G401 (cell line): ENCODE data around the gene KRTAP3-2. TPM values are rescaled to one million over a fixed set of nuclear protein-coding genes. Genes with fewer than 3 reads are reported as not detected.

ENCODE experiments used
- DNase-seq: peaks from one replicate; pipeline ENCODE4 v3.0.0-alpha.2; 2015; ENCODE audit warnings: low spot score
- in situ Hi-C: cut with HindIII; loops from 2 replicates; pipeline ENCODE4 v1.10.0; 2016; ENCODE audit warnings: low sequenced_read_pairs, mixed read lengths
- total RNA-seq: library from RNA; depleted of rRNA; stranded (reverse); fragments of >200 nt; shearing (Covaris generic); gene quantifications from 2 replicates; pipeline ENCODE4 v1.2.3, GENCODE V29; 2014

KRTAP3-2 gene
- total RNA-seq, 1 experiment from 2014 or later: not detected

GRCh38 chr17:41013181-41013580, 13.5 kb upstream of the KRTAP3-2 start:
- no peak for DNase-seq
- in situ Hi-C loops: no loop called here

DNA sequence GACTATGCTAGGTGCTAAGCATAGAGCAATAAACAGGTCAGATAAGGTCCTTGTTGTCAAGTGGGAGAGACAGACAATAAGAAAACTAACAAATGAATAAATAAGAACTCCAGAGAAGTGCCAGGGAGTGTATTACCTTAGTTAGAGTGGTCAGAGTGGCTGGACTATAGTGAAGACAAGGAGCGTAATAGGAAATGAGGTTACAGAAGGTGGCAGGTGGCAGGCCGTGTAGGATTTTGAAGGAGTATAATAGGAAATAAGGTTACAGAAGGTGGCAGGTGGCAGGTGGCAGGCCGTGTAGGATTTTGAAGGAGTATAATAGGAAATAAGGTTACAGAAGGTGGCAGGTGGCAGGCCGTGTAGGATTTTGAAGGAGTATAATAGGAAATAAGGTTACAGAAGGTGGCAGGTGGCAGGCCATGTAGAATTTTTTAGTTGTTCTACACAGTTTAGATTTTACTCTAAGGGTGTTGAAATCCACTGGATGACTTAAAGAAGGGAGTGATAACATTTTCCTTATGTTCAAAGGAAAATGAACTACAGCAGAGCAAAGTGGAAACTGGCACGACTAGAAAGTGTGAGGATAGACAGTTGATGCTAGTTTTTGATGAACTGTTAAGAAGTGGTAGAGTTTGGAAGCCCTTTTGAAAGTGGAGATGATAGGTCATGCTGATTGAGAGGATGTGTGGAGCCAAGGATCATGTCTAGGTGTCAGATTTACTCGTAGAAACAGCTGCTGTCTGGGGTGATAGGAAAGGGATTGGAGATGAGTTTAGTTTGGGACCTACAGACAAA, 12.8 kb upstream of the KRTAP3-2 start:
- in situ Hi-C loops: no loop called here
- DNase-seq: peak; percentile 58

- no peak for DNase-seq
- in situ Hi-C loops: no loop called here
Observed at GRCh38 chr17:41010441-41010840, 10.7 kb upstream of the KRTAP3-2 start.

DNA sequence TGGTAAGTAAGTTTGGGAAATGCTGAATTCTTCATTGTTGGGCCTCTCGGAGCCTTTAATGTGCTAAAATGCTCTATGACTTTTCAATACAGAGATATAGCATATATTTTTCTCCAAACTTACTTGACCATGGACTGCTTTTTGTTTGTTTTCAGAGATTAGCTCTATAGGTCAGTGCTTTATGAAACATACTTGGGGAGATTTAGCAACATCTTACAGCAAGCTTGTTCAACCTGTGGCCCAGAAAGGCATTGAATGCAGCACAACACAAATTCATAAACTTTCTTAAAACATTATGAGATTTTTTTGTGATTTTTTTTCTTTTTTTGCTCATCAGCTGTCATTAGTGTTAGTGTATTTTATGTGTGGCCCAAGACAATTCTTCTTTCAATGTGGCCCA, 10.2 kb upstream of the KRTAP3-2 start:
- DNase-seq: no peak
- in situ Hi-C loops: no loop called here

- in situ Hi-C loops: no loop called here
Observed at GRCh38 chr17:41009301-41009760, 9.6 kb upstream of the KRTAP3-2 start.

DNA sequence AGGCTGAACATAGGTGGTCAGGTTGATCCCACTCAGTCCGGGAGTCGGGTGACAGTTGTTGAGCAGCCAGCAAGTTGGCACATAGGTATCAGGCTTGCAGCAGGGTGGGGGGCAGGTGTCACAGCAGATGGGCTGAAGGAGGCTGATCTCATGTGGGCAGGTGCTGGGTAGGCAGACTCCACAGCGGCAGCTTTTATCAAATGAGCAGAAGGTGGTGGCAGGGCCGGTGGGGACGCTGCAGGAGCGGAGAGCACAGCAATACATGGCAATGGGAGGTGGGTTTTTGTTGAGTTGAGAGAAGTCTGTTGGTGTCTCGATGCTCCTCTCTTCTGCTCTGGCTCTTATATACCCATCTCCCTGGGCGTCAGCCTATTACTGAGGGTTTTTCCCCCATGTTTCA, 9.1 kb upstream of the KRTAP3-2 start, which contains the start of gene KRTAP3-1:
KRTAP3-1 (minus strand) TSS at position 318 of the 400 bp plus-strand sequence; CDS start at position 264, 54 bp downstream.
- peak; percentile 47 for DNase-seq
- in situ Hi-C loops: no loop called here

More at GRCh38 chr17:41009301-41009760, 9.6 kb upstream of the KRTAP3-2 start:
- DNase-seq: no peak

- in situ Hi-C loops: no loop called here
- DNase-seq: no peak
Observed at GRCh38 chr17:41004397-41004796, 4.7 kb upstream of the KRTAP3-2 start.

GRCh38 chr17:41003926-41004325, 4.2 kb upstream of the KRTAP3-2 start:
- in situ Hi-C loops: no loop called here

GRCh38 chr17:41002814-41003213, 3.1 kb upstream of the KRTAP3-2 start:
- no peak for DNase-seq
- in situ Hi-C loops: no loop called here

More at GRCh38 chr17:41003926-41004325, 4.2 kb upstream of the KRTAP3-2 start:
- no peak for DNase-seq

- in situ Hi-C loops: no loop called here
Observed at GRCh38 chr17:41001795-41002194, 2.1 kb upstream of the KRTAP3-2 start.

GRCh38 chr17:40997361-40997760, 2.3 kb downstream of the KRTAP3-2 start:
- in situ Hi-C loops: no loop called here
- DNase-seq: no peak

More at GRCh38 chr17:41001795-41002194, 2.1 kb upstream of the KRTAP3-2 start:
- no peak for DNase-seq

GRCh38 chr17:40996829-40997228, 2.9 kb downstream of the KRTAP3-2 start:
- in situ Hi-C loops: no loop called here

GRCh38 chr17:40995116-40995515, 4.6 kb downstream of the KRTAP3-2 start:
- DNase-seq: peak; percentile 64
- in situ Hi-C loops: no loop called here

More at GRCh38 chr17:40996829-40997228, 2.9 kb downstream of the KRTAP3-2 start:
- no peak for DNase-seq

- peak; percentile 23 for DNase-seq
- in situ Hi-C loops: no loop called here
Observed at GRCh38 chr17:40993839-40994238, 5.9 kb downstream of the KRTAP3-2 start, which contains the start of gene KRTAP3-3. Gene KRTAP3-3, minus strand, starts transcription at chr17:40994164. Its CDS starts 67 bp downstream, at chr17:40994097.

GRCh38 chr17:40993084-40993483, 6.6 kb downstream of the KRTAP3-2 start:
- in situ Hi-C loops: no loop called here
- DNase-seq: no peak

- in situ Hi-C loops: no loop called here
- DNase-seq: no peak
Observed at GRCh38 chr17:40992666-40993065, 7.0 kb downstream of the KRTAP3-2 start.

- in situ Hi-C loops: no loop called here
- no peak for DNase-seq
Observed at GRCh38 chr17:40986920-40987319, 12.8 kb downstream of the KRTAP3-2 start.

DNA sequence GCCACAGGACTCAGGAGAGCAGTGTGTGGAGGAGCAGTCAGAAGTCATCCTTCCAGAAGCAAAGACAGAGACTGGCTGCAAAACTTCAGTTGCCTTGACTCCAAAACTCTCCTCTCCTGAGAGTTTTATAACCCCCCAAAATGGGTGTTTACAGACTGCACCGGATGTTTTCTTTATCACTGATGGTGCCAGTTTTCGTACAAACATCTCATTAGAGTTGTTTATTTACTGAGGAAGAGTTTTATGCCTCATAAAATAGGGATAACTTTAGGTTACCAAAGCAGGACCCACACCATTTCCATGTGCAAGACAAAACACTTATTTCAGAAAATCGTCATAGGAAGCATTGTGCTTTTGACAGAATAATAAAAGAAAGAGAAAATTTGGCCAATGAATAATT, 15.5 kb downstream of the KRTAP3-2 start, which contains the start of gene KRT40:
KRT40 (minus strand) TSS at position 101 of the 400 bp plus-strand sequence; CDS start at position 48, 53 bp downstream.
- DNase-seq: no peak
- in situ Hi-C loops: no loop called here

- in situ Hi-C loops: no loop called here
- no peak for DNase-seq
Observed at GRCh38 chr17:40981115-40981514, 18.6 kb downstream of the KRTAP3-2 start.

- peak; percentile 40 for DNase-seq
- in situ Hi-C loops: no loop called here
Observed at GRCh38 chr17:40980596-40980995, 19.1 kb downstream of the KRTAP3-2 start.
